Measurements from ENCODE around the gene TLCD4.

TLCD4 gene

DNA sequence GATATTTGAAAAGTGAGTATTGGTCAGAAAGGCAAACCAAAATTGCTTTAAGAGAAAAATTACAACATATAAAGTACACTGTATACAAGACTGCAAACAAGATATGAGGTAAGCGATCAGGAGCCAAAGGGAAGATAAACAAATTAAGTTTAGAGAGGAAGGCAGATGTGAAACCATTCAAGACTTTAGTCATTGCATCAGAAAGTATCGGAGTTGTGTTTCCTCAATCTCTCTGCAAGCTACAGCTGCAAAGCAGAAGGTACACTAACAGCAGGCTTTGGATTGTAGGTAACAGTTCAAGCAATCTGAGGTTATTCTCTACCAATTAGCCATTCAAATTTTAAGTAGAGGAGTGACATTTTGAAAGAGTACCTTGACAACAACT, 21.3 kb upstream of the TLCD4 start:
- DNase-seq (ENCODE audit: low spot score): no peak

DNA sequence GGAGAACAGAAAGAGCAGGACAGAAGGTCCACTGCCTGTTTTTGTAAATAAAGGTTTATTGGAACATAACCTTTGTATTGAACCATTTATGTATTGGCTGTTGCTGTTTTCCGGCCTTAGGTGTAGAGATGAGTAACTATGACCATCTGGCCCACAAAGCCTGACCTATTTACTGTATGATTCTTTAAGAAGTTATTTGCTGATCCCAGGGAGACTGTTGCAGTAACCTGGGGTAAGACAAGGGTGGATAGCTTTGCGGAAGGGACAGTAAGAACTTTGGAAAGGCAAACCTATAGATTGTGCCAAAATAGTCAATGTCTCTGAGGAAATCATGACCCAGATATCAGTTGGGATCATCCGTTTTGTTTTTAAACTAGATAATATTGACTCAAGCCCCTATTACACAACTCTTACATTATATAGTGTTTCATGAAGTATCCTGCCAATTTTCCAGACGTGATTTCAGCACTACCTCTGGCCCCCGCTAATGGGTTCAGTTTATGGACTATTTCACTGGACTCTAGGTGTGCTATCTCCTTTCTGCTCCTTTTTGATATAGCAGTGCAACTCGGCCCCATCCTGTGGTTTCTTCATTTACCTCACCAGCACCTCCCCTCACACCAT, 20.8 kb upstream of the TLCD4 start:
- DNase-seq (ENCODE audit: low spot score): no peak

DNA sequence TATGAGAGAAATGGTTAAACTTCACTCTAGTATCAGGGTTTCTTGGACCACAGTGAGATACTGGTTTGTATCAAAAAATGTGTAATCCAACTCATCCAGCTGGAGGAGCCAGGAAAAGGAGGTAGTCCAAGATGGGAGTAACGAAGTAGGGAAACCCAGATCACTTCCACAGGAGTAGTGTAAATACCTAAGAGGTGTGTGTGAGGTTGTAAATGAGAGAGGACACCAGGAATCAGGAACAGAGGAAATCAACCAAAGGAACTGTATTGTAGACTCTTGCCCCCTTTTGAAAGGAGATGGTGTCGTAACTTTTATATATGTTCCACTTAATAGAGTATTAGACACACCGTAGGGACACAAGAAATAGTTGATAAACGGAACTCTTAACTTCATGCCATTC, 19.7 kb upstream of the TLCD4 start:
- DNase-seq (ENCODE audit: low spot score): no peak

DNA sequence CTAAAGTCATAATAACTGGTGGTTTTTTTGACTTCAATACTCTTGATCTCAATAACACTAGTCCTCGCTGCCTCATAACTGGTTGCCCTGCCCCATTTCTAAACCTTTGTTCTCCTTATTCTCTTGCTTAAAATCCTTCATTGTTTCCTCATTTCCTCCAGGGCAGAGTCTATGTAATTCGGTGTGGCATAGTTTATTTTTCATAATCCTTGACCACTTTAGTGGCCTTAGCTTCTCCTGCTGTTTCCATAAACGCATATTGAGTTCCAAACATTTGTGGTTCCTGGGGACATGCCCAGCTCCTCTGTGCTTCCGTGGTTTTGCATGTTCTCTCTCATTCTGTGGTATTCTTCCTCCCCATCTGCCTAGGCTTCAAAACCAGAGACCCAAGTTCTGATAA, 19.0 kb upstream of the TLCD4 start:
- no peak for DNase-seq (ENCODE audit: low spot score)

DNA sequence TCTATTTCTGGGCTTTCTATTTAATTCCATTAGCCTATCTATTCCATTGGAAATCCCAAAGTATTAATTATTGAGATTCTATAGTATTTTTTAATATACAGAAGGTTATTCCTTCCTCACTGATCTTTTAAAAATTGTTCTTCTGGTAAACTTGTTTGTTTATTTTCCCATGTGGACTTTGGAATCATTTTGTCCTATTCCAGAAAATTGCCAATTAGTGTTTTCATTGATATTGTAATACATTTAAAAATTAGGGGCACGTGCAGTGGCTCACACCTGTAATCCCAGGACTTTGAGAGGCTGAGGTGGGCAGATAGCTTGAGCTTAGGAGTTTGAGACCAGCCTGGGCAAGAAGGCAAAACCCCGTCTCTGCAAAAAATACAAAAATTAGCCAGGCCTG, 8.4 kb upstream of the TLCD4 start:
- DNase-seq (ENCODE audit: low spot score): no peak

DNA sequence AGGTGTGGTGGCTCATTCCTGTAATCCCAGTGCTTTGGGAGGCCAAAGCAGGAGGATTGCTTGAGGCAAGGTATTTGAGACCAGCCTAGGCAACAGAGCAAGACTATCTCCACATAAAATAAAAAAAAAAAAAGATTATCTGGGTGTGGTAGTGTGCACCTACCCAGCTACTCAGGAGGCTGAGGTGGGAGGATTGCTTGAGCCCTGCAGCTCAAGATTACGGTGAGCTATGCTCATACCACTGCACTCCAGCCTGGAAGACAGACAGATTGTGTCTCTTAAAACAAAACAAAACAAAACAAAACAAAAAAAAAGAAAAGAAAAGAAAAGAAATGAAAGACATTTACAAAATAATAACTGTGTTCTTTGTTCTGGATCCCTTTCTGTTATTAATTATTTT, 6.1 kb upstream of the TLCD4 start:
- DNase-seq (ENCODE audit: low spot score): no peak

DNA sequence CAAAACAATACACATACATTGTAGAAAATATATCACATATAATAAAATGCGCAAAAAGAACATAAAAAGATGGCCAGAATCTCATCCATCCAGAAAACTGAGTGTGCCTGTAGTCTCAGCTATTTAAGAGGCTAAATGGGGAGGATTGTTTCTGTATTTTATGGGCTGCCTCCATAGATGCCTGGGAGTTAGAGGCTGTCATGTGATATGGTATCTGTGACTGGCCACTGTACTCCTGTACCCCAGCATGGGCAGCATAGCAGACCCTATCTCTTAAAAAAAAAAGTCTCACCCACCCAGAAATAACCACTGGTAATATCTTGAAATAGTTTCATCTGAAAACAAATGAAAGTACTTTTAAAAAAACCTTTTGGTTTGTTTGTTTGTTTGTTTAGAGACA, 3.5 kb upstream of the TLCD4 start:
- DNase-seq (ENCODE audit: low spot score): no peak

DNA sequence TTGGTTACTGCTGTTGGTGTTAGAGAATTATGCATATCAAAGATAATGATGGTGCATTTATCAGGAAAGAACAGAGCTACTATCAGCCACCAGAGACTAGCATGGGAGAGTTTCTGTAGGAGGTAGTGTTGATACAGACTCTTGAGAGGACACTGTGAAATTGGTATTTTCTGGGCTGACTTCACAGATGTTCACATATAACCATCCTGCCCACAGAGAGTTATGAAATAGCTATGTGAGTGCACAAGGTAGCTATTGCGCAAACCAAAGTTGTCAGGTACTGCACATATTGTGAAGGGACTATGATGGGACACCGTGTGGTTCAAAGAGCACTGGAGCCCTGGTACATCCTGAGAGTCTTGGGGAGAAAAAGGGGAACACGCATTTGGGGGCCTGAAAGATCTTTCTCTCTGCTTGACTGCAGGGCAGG, 1.4 kb upstream of the TLCD4 start:
- no peak for DNase-seq (ENCODE audit: low spot score)

DNA sequence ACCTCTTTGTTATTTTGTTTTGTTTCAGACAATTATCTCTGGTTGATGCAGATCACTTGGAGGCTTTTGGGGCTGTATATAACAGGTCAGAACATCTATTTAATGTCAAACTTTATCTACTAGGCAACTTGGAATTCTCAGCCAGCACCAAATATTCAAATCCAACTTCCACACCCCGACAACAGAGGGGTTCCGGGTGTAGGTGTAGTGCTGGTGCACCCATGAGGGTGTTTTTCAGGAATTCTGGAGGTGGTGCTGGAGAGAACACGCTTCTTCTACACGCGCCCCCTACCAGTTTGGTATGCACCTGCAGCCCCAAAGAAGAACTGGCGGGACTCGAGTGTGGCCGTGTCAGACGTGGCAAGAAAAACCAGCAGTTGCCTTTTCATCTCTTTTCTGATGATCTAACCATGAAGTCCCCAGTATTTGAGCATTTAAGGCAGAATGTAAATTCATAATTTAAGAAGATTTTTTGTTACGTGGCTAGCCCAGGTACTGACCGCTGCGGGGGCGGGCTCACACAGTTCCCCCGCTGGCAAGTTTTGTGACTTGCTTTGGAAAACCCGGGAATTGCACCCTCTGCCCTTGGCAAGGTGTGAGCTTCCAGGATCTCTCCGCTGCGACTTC, 462 bp upstream of the TLCD4 start:
- peak; percentile 65 for DNase-seq (ENCODE audit: low spot score)

DNA sequence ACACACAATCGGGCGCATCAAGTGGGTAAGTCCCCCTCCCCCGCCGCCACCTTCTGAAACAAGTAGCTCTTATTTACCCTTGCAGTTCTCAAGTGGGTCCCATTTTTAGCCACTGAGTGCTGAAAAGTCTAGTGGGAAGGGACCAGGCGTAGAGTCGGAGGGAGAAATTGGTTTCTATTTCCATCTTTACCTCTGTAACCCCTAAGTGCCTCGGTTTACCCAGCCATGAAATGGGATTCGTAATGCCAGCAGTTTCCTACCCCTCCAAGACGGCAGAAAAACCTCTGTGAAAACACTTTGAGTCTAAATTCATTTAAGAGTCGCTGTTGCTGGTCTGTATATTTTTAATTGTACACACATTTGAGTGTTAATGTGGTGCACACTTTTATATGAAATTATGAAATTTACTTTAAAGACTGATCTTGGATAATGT, 928 bp downstream of the TLCD4 start:
- DNase-seq (ENCODE audit: low spot score): no peak

DNA sequence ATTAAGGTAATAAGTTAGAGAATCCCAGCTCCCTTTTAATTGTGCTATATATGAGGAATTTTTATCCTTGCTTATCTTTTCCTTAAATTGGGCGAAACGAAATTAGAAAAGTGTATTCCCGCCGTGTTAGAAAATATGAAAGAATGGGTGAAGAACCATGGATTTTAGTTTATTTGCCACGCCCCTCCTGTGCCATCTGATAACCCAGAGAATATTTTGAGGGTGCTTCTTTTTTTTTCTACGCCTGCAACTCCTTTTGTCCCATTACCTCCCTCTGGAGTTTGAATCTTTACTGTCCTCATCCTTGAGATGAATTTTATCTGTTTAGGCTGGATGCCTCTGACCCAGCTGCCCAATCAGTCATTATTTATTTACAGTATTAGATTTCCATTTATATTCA, 1.6 kb downstream of the TLCD4 start:
- DNase-seq (ENCODE audit: low spot score): no peak

DNA sequence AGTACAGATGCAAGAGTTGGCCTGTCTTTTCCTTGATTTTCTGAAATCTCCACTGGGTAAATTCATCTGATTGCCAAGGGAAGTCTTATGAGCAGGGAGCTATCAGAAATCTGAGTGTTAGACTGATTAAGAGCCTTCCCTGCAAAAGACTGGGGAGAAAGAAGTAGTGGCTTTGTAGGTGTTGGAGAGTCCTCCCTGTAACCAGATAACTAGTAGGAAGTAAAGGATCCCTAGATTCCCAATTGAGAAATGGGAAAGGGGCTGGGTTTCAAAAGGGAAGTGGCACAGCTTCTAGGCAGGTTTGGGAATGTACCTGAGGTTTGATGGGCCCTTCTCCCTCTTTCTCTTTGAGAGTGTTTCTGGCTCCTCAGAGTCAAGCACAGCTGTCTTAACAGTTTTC, 2.1 kb downstream of the TLCD4 start:
- no peak for DNase-seq (ENCODE audit: low spot score)

DNA sequence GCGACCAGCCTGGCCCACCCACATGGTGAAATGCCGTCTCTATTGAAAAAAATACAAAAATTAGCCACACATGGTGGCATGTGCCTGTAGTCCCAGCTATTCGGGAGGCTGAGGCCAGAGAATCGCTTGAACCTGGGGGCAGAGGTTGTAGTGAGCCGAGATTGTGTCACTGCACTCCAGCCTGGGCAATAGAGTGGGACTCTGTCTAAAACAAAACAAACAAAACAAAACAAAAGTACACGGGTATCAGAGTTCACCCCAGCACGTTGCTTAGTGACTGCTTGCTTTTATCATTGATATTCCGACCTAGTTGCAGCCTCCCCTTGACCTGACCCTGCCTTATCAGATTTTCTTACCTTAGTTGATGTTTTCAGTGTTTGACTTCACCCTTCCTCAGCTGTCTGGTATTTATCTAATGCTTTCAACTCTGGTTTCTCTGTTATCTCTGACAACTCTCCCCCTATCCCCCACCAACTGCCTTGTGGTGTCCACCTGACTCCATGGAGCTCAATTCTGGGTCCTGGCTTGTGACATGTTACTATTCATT, 5.1 kb downstream of the TLCD4 start:
- no peak for DNase-seq (ENCODE audit: low spot score)

DNA sequence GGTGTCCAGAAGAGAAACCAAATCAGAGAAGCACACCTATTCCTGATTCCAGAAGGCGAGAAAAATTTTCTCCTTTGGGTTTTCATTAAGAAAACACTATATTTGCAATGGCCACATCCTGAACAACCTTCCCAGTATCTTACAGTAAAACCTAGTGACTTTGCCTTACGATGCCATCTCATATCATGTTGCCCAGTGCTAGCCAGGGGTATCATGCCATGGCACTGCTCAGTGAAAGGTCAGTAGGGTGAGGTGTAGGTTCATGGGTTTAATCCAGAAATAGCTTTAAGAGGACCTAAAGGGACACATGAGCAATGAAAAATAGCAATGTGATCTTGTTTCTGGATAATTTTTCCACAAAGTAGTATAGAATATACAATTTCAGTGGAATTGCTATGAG, 7.2 kb downstream of the TLCD4 start:
- DNase-seq (ENCODE audit: low spot score): no peak

DNA sequence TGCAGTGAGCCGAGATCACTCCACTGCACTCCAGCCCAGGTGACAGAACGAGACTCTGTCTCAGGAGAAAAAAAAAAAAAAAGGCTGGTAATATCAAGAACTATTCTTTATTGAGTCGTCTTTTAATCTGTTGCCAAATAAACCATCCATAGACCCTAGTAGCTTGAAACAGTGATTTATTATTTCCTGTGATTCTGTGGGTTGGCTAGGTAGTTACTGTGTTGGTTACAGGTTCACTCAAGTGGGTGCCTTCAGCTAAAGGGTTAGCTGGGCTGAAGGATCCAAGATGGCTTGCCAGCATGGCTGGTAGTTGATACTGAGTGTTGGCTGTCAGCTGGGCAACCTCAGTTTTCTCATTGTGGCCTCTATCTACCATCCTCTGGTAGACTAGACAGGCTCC, 9.2 kb downstream of the TLCD4 start:
- no peak for DNase-seq (ENCODE audit: low spot score)

DNA sequence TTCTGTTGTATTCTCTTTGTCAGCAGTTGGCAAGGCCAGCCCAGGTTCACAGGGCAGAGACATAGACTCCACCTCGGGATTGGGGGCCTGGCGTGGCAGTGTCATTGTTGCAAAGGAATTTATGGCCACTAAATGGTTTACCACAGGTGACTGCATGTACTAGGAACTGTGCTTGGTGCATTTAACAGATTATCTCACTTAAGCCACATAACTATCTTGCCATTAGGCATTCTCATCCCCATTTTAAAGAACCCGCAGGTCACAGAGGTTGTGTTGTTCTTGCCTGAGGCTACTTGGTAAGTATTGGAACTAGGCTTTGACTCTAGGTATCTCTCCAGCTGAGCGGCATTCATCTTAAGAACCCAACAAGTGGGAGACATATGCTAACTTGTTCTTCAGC, 9.7 kb downstream of the TLCD4 start:
- DNase-seq (ENCODE audit: low spot score): no peak

DNA sequence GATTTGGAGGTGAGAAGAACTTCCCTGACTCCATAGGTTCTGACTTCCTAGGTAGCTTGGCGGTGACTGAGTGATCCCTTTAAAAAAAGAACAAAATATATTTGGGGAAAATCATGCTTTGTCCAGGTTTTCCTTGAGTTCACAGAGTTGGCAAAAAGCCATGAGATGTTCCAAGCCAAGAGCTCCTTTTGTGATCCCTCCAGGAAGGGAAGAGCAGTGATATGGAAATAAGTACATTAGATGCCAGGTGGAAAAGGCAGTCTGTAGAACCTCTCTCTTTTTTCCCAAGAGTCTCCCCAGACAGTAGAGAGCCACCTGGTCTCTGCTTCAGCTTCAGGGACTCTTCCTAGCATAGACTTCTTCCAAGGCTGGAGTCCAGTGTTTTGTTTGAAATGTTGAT, 10.2 kb downstream of the TLCD4 start:
- DNase-seq (ENCODE audit: low spot score): no peak

DNA sequence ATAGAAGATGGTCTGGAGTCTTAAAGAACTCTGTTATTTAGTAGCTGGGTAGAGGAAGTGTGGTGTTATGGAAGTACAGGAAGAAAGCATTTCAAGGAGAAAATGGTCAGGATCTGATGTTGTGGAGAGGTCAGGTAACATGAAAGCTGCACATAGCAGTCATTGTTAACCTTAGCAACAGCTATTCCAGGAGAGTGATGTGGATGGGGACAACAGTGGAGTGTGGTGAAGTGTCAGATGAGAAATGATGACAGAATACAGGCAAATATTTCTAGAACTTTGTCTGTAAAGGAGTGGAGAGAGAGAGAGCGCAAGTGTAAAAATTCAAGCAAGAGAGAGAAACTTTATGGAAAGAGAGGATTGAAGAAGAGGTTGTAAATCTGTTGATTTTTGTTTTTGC, 15.6 kb downstream of the TLCD4 start:
- DNase-seq (ENCODE audit: low spot score): no peak

DNA sequence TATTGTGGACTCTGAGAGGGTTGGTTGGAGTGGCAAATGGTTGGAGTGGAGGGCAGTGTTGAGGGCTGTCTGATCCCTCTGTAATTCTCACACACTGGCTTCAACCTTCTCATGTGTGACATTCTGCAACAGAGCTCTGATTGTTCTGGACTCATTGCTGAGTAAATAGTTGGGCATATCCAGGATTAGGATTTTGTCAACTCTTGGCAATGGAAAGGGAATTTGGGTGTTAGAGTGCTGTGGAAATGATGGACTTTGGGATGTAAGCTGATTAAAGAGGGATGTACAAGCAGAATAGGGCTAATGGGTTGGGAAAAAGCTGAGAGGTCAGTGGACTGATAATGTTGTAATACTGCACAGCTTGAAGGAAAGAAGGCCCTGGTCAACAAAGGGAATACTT, 16.5 kb downstream of the TLCD4 start:
- DNase-seq (ENCODE audit: low spot score): no peak

DNA sequence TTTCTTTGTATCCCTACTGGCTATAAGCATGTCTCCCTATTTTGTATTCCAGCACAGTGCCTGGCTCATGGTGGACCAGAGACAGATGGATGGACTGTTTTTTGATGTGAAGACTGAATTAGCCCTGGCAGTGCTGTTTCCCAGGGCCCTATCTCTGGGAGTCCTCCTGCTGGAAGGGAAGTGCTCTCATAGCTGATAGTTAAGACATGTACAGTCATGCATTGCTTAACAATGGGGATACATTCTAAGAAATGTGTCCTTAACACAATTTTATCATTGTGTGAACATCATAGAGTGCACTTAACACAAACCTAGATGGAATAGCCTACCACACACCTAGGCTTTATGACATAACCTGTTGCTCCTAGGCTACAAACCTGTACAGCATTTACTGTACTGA, 21.1 kb downstream of the TLCD4 start:
- DNase-seq (ENCODE audit: low spot score): no peak

DNA sequence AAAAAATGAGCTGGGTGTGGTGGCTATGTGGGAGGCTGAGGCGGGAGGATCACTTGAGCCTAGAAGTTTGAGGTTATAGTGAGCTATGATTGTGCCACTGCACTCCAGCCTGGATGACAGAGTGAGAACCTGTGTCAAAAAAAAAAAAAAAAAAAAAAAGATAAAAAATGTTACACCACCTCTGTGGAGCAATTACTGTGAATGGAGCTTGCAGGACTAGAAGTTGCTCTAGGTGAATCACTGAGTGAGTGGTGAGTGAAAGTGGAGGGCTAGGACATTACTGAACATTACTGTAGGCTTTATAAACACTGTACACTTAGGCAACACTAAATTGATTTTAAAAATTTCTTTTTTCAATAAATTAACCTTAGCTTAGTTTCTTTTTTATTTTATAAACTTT, 21.9 kb downstream of the TLCD4 start:
- DNase-seq (ENCODE audit: low spot score): no peak

DNA sequence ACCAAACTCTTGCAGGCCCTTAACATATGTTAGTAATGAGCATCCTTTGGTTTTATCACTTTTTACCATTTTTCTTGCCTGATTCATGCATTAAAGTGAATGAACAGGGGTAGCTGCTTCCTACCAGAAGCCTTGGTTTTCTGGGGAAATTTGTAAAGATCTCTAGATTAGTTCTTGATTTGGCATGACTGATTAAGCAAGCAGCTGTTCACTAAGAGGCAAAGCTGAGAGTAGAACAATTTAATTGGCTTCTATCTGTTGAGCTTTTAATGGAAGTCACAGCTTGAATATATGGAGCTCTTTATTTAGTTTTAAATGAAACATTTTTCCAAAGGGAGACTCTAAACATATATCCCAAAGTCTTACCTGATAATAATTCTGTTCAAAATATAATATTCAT, 23.6 kb downstream of the TLCD4 start:
- DNase-seq (ENCODE audit: low spot score): no peak

DNA sequence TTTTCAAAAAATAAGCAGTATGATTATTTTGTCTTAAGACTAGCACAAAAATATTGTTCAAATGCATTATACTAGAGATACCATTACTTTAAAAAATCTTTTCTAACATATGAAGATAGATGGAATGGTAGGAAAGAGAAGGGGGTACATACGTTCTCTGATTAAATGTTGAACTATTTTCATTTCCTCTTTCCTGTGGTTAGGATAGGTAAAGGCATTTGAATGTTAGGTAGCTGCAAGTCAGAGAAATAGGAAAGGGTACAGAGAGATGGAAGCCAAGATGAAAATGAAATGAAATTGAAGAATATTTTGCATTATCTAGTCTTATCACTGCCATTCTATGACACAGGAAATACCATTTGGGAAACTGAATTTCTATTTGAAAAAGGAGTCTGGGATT, 28.3 kb downstream of the TLCD4 start:
- DNase-seq (ENCODE audit: low spot score): no peak

DNA sequence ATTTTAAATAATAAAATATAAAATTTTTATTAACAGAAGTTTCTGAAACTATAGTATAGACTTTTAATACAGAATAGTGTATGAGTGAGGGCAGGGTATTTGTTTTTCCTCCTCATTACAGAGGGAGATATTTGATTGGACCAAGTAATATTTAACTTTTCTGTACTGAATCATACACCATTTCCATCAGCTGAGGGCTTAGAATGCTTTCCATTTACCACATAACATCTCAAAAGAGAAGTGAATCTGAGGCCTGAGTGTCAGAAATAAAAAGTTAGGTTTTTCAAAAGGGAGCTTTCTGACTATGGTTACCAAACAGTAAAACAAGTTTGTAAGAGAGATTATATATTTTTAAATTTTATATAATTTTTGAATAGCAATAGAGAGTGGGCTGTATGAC, 29.5 kb downstream of the TLCD4 start:
- DNase-seq (ENCODE audit: low spot score): no peak
